Muscle of leg (tissue), 11 donors: ENCODE measurements around the gene PLAGL1. TPM values are rescaled to one million over a fixed set of nuclear protein-coding genes. Genes with fewer than 3 reads are reported as not detected.
"Not testable (repeated sequence)": the region's sequence is repeated elsewhere in the genome, so short reads cannot be mapped to it uniquely, and the experiment has no call there.

Experiments used
- DNase-seq: peaks from one replicate; pipeline ENCODE4 v3.0.0; 2013
- H3K27ac ChIP-seq: one replicate; pipeline ENCODE4 v1.5.1; 2013; ENCODE audit warnings: mild to moderate bottlenecking, low read length, control low read depth
- H3K27me3 ChIP-seq: one replicate; pipeline ENCODE4 v1.6.1; 2013; ENCODE audit warnings: low read length; ENCODE audit not compliant: control insufficient read depth, insufficient read depth
- H3K36me3 ChIP-seq: one replicate; pipeline ENCODE4 v1.6.1; 2013; ENCODE audit warnings: low read length; ENCODE audit not compliant: control insufficient read depth, insufficient read depth
- H3K4me1 ChIP-seq: one replicate; pipeline ENCODE4 v1.6.1; 2013; ENCODE audit warnings: low read length; ENCODE audit not compliant: control insufficient read depth, insufficient read depth
- H3K4me3 ChIP-seq: one replicate; pipeline ENCODE4 v1.5.1; 2013; ENCODE audit warnings: low read length, control low read depth
- H3K9me3 ChIP-seq: replicated peaks from 2 replicates; pipeline ENCODE4 v1.6.1; 2013; ENCODE audit warnings: low read depth, low read length; ENCODE audit not compliant: control insufficient read depth
- WGBS: methylation state at CpG from one replicate; pipeline ENCODE4 v1.1.5; 2013; ENCODE audit warnings: missing lambda C conversion rate; ENCODE audit not compliant: insufficient coverage; 5-methylcytosine and 5-hydroxymethylcytosine counted together
- polyA plus RNA-seq, 8 donors: library from polyadenylated mRNA; unstranded; fragments of 120-200 nt; gene quantifications; one replicate each; pipeline versions ENCODE4 v1.2.1 to v1.2.3, GENCODE V29; 2013; ENCODE audit warnings: inconsistent platforms in 1 of 8, low replicate concordance in 1 of 8; ENCODE audit not compliant: insufficient read length in 8 of 8, insufficient read depth in 1 of 8
- total RNA-seq: library from RNA; stranded (reverse); fragments of 120-200 nt; gene quantifications from one replicate; pipeline ENCODE4 v1.2.4, GENCODE V29; 2013

PLAGL1 gene
- total and polyA plus RNA-seq, 9 donors, result 105 to 298 (median 237) TPM

- Histone ChIP-seq H3K4me1 (peaks cover 8% of the 10 kb centered on the region), H3K9me3 (peaks cover 2% of the 10 kb centered on the region), H3K4me3 (no peak overlapping the region), H3K36me3 (no peaks in the 10 kb centered on the region), H3K27me3 (no peaks in the 10 kb centered on the region), H3K27ac (no peak overlapping the region)
- 6% methylated on average over 5 of the region's 8 CpGs for WGBS
- DNase-seq, result peak; percentile 91
Observed at GRCh38 chr6:144013486-144013909, 5.4 kb upstream of the PLAGL1 start.

GRCh38 chr6:144012534-144012933 lies 4.5 kb upstream of the PLAGL1 start:
- DNase-seq, result no peak
- peaks cover 2% of the 10 kb centered on the region for H3K9me3 ChIP-seq
- no peaks in the 10 kb centered on the region for H3K27me3 ChIP-seq
- WGBS, result 100% methylated on average over 1 of the region's 1 CpG
- no peaks in the 10 kb centered on the region for H3K36me3 ChIP-seq
- H3K4me3 ChIP-seq, result no peak overlapping the region
- peaks cover 9% of the 10 kb centered on the region for H3K4me1 ChIP-seq
- H3K27ac ChIP-seq, result no peak overlapping the region

DNA sequence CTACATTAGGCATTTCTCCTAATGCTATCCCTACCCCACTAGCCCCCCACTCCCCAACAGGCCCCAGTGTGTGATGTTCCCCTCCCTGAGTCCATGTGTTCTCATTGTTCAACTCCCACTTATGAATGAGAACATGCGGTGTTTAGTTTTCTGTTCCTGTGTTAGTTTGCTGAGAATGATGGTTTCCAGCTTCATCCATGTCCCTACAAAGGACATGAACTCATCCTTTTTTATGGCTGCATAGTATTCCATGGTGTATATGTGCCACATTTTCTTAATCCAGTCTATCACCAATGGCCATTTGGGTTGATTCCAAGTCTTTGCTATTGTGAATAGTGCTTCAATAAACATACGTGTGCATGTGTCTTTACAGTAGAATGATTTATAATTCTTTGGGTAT lies 1.6 kb upstream of the PLAGL1 start:
- WGBS, result no CpG with 5 or more reads among the region's 2 CpGs
- not testable (repeated sequence) for H3K27ac ChIP-seq, H3K4me1 ChIP-seq, H3K27me3 ChIP-seq, DNase-seq, H3K36me3 ChIP-seq, H3K4me3 ChIP-seq, H3K9me3 ChIP-seq

DNA sequence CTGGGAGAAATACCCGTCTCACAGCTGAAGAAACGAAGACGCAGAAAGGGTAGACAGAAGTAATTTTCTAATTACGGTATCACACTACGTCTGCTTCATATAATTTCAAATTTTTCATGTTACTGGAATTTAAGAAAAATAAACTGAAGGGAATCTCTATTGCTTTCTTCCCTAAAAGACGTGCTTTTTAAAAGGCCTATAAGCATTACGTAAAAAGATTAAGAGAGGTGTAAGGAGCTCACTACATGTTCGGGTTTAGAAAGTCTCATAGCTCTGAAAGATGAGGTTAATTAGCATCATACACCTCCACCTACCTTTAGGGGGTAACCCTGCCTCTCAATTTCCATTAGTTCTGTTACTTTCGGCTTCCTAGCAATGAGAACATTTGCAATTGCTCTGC lies 787 bp upstream of the PLAGL1 start:
- WGBS, result no CpG with 5 or more reads among the region's 9 CpGs
- peaks cover 2% of the 10 kb centered on the region for H3K9me3 ChIP-seq
- H3K36me3 ChIP-seq, result peaks cover 2% of the 10 kb centered on the region
- no peak overlapping the region for H3K4me3 ChIP-seq
- no peak for DNase-seq
- no peaks in the 10 kb centered on the region for H3K27me3 ChIP-seq
- H3K27ac ChIP-seq, result peak overlapping the region; percentile 74
- H3K4me1 ChIP-seq, result peaks cover 9% of the 10 kb centered on the region

GRCh38 chr6:144007478-144008119 lies 460 bp downstream of the PLAGL1 start:
- Histone ChIP-seq H3K9me3 (peaks cover 2% of the 10 kb centered on the region), H3K4me1 (peaks cover 6% of the 10 kb centered on the region), H3K27me3 (no peaks in the 10 kb centered on the region), H3K4me3 (peak overlapping the region; percentile 59), H3K36me3 (peaks cover 2% of the 10 kb centered on the region), H3K27ac (peak overlapping the region; percentile 92)
- WGBS, result 42% methylated on average over 45 of the region's 52 CpGs
- peak; percentile 52 for DNase-seq

DNA sequence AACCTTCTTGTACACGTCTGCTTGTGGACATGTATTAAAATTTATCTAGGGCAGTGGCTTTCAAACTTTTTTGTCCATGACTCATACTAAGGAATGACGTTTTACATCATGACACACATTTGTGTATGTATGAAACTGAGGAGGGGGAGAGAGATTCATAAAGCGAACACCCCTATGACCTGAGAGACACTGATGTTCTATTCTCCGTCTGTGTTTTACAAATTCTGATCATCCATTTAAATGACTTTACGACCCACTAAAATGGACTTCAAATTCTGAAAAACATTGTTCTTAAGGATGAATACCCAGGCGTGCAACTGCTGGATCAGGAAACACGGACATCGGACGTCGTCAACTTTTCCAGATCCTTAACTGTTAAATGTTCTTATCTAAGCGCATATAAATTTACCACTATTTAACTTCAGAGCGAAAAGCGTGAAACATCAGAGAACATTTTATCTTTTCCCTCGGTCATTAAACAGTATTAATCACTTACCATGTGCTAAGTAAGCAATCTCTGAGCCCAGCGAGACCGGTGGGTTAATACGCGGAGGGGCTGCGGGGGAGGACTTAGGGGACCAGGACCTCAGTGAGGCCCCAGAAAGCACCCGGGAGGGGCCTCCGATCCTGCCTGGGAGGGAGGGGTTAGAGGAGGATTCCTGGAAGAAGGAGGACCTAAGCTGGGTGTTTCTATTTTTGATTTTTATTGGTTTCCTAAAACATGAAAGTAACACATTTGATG lies 1.2 kb downstream of the PLAGL1 start:
- peak; percentile 82 for DNase-seq
- peaks cover 6% of the 10 kb centered on the region for H3K9me3 ChIP-seq
- no peaks in the 10 kb centered on the region for H3K27me3 ChIP-seq
- peak overlapping the region; percentile 92 for H3K27ac ChIP-seq
- H3K4me1 ChIP-seq, result peaks cover 4% of the 10 kb centered on the region
- H3K4me3 ChIP-seq, result peak overlapping the region; percentile 59
- 49% methylated on average over 10 of the region's 21 CpGs for WGBS
- H3K36me3 ChIP-seq, result peaks cover 2% of the 10 kb centered on the region

DNA sequence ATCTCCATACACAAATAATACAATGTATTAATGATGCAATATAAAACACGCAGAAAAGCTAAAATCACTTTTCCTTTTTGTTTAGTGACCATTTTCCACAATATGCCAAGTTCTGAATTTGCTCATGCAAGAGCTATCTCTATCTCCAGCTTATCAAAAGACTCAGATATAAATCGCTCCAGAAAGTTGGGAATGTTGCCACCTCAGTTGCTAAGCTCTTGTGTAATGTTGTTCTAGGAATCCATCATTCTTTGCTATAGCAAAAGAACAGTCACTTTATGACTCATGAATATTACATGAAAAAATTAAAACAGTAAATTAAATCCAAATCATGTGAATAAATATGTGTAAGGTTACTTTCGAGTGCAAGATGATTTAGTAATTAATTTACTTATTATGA lies 8.7 kb downstream of the PLAGL1 start:
- Histone ChIP-seq H3K27ac (no peak overlapping the region), H3K4me1 (no peaks in the 10 kb centered on the region), H3K9me3 (peaks cover 11% of the 10 kb centered on the region), H3K36me3 (peaks cover 4% of the 10 kb centered on the region), H3K27me3 (no peaks in the 10 kb centered on the region), H3K4me3 (no peak overlapping the region)
- no CpG with 5 or more reads among the region's 3 CpGs for WGBS
- no peak for DNase-seq

DNA sequence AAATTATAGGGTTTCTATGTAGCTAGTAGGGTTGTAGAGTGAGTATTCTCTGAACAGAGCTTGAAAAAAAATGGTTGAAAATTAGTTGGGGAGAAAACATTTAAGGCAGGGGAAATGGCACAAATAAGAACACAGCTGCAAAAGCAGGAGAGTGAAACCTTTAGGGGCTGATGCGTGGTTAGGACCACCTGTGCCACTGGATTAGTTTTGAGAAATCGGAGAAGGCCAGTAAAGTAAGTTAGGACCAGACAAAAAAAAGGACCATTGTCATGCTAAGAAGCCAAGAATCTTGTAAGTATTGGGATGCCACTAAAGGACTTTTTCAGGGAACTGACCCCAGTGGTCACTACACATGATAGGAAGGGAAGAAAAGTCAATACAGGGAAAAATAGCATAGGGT lies 9.4 kb downstream of the PLAGL1 start:
- Histone ChIP-seq H3K4me1 (no peaks in the 10 kb centered on the region), H3K4me3 (no peak overlapping the region), H3K27me3 (no peaks in the 10 kb centered on the region), H3K27ac (no peak overlapping the region), H3K9me3 (peaks cover 17% of the 10 kb centered on the region), H3K36me3 (peaks cover 2% of the 10 kb centered on the region)
- WGBS, result 79% methylated on average over 2 of the region's 2 CpGs
- no peak for DNase-seq

- peaks cover 7% of the 10 kb centered on the region for H3K9me3 ChIP-seq
- no CpG with 5 or more reads among the region's 7 CpGs for WGBS
- no peaks in the 10 kb centered on the region for H3K27me3 ChIP-seq
- H3K4me3 ChIP-seq, result no peak overlapping the region
- no peak for DNase-seq
- no peak overlapping the region for H3K27ac ChIP-seq
- peaks cover 6% of the 10 kb centered on the region for H3K36me3 ChIP-seq
- H3K4me1 ChIP-seq, result no peaks in the 10 kb centered on the region
Observed at GRCh38 chr6:143993965-143994646, 14.0 kb downstream of the PLAGL1 start.

- H3K9me3 ChIP-seq, result peaks cover 12% of the 10 kb centered on the region
- DNase-seq, result no peak
- no CpG with 5 or more reads among the region's 1 CpG for WGBS
- H3K36me3 ChIP-seq, result peaks cover 8% of the 10 kb centered on the region
- H3K4me3 ChIP-seq, result no peak overlapping the region
- no peaks in the 10 kb centered on the region for H3K27me3 ChIP-seq
- no peak overlapping the region for H3K27ac ChIP-seq
- no peaks in the 10 kb centered on the region for H3K4me1 ChIP-seq
Observed at GRCh38 chr6:143992285-143992684, 15.8 kb downstream of the PLAGL1 start.
